DOHH2 (cell line): ENCODE measurements around the gene TMTC2.

Experiments used
- H3F3A ChIP-seq: fragments of 200-600 bp; sonication (generic), shearing (Covaris generic); 2 replicates; pipeline ENCODE4 v1.6.0; 2016; ENCODE audit warnings: antibody characterized with exemption, mild to moderate bottlenecking; ENCODE audit not compliant: control insufficient read depth, insufficient read depth
- H3K27ac ChIP-seq: fragments of 200-600 bp; sonication (generic); 2 replicates; pipeline ENCODE4 v1.5.1; 2014; ENCODE audit warnings: low read depth, mild to moderate bottlenecking, low read length, moderate library complexity
- H3K27me3 ChIP-seq: fragments of 200-600 bp; sonication (generic); 2 replicates; pipeline ENCODE4 v1.6.1; 2014; ENCODE audit warnings: mild to moderate bottlenecking, low read length, mixed read lengths; ENCODE audit not compliant: control insufficient read depth
- H3K36me3 ChIP-seq: fragments of 200-600 bp; sonication (generic); 2 replicates; pipeline ENCODE4 v1.6.1; 2014; ENCODE audit warnings: mild to moderate bottlenecking, low read length, moderate library complexity, mixed read lengths; ENCODE audit not compliant: control insufficient read depth
- H3K4me1 ChIP-seq: fragments of 200-600 bp; sonication (generic); 2 replicates; pipeline ENCODE4 v1.6.1; 2014; ENCODE audit warnings: mild to moderate bottlenecking, low read length, mixed read lengths; ENCODE audit not compliant: control insufficient read depth
- H3K4me2 ChIP-seq: fragments of 200-600 bp; sonication (generic); 2 replicates; pipeline ENCODE4 v1.6.0; 2014; ENCODE audit warnings: mild to moderate bottlenecking, low read length, moderate library complexity
- H3K4me3 ChIP-seq: fragments of 200-600 bp; sonication (generic); 2 replicates; pipeline ENCODE4 v1.5.1; 2014; ENCODE audit warnings: mild to moderate bottlenecking, low read length, mixed read lengths
- H3K79me2 ChIP-seq: fragments of 200-600 bp; sonication (generic); 2 replicates; pipeline ENCODE4 v1.6.1; 2014; ENCODE audit warnings: mild to moderate bottlenecking, low read length, mixed read lengths; ENCODE audit not compliant: control insufficient read depth
- H3K9me2 ChIP-seq: fragments of 200-600 bp; sonication (generic); replicated peaks from 2 replicates; pipeline ENCODE4 v1.6.1; 2014; ENCODE audit warnings: mild to moderate bottlenecking, low read length, mixed read lengths; ENCODE audit not compliant: control insufficient read depth
- H3K9me3 ChIP-seq: fragments of 200-600 bp; sonication (generic); 2 replicates; pipeline ENCODE4 v1.6.1; 2014; ENCODE audit warnings: antibody characterized with exemption, low read length, mixed read lengths; ENCODE audit not compliant: control insufficient read depth, insufficient read depth
- H4K20me1 ChIP-seq: fragments of 200-600 bp; sonication (generic); 2 replicates; pipeline ENCODE4 v1.6.0; 2014; ENCODE audit warnings: low read depth, mild to moderate bottlenecking, antibody characterized with exemption, low read length, moderate library complexity; ENCODE audit not compliant: control insufficient read depth, insufficient read depth
- EZH2phosphoT487 ChIP-seq: fragments of 200-600 bp; sonication (generic); IDR thresholded peaks from 2 replicates; pipeline ENCODE4 v1.6.1; 2017; ENCODE audit warnings: borderline replicate concordance, mild to moderate bottlenecking, antibody characterized with exemption, low read length, moderate library complexity, mixed read lengths
- TF ChIP-seq, protein P1 (sequence below): fragments of 200-600 bp; sonication (generic); IDR thresholded peaks from one replicate; pipeline ENCODE4 v1.5.1; 2014; ENCODE audit warnings: antibody characterized with exemption, mild to moderate bottlenecking, low read depth, low read length; ENCODE audit not compliant: poor library complexity, severe bottlenecking

Gene TMTC2

DNA sequence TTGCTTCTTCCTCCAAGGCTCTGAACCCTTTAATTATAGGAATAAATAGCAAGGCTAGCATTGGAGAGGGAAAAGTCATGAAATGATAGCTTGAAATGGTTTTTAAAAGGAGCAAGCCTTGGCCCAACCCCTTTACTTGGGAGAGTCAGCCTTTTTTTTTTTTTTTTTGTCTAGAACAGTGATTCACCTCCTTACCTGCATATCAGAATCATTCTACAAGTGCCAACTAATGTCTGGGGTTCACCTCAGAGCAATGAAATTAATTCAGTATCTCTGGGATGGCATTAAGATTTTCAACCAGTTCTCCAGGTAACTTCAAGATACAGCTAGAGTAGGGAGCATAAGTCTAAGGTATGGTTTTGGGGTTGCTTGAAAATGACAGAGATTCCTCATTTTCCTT is 41.3 kb upstream of the TMTC2 start:
- Histone ChIP-seq H3F3A (no peaks in the 10 kb centered on the region), H3K4me2 (no peak overlapping the region), H4K20me1 (no peaks in the 10 kb centered on the region), H3K4me1 (peaks cover 9% of the 10 kb centered on the region), H3K9me2 (no peaks in the 10 kb centered on the region), H3K4me3 (no peak overlapping the region), H3K9me3 (no peaks in the 10 kb centered on the region), H3K27me3 (no peaks in the 10 kb centered on the region), H3K36me3 (no peaks in the 10 kb centered on the region), H3K27ac (no peak overlapping the region), H3K79me2 (no peaks in the 10 kb centered on the region)
- TF ChIP-seq, protein P1, sequence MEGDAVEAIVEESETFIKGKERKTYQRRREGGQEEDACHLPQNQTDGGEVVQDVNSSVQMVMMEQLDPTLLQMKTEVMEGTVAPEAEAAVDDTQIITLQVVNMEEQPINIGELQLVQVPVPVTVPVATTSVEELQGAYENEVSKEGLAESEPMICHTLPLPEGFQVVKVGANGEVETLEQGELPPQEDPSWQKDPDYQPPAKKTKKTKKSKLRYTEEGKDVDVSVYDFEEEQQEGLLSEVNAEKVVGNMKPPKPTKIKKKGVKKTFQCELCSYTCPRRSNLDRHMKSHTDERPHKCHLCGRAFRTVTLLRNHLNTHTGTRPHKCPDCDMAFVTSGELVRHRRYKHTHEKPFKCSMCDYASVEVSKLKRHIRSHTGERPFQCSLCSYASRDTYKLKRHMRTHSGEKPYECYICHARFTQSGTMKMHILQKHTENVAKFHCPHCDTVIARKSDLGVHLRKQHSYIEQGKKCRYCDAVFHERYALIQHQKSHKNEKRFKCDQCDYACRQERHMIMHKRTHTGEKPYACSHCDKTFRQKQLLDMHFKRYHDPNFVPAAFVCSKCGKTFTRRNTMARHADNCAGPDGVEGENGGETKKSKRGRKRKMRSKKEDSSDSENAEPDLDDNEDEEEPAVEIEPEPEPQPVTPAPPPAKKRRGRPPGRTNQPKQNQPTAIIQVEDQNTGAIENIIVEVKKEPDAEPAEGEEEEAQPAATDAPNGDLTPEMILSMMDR: no peak
- no peak for TF ChIP-seq EZH2phosphoT487

DNA sequence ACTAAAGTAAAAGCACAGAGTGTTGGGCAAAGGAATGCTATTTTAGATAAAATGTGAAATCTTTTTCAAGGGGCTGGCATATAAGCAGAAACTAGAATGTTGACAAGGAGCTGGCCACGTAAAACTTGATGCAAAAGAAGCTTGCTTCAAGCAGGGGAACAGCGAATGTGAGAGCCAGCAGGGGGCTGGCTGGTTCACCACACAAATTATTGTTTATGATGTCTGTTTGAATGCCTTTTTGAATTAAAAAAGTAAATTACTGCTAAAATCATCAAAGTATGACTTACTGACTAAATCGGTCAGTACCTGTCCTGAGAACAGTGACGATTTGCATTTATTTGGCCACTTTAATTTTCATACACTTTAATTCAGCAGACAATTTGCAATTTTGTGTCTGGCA is 38.9 kb upstream of the TMTC2 start:
- H3K4me1 ChIP-seq: peaks cover 9% of the 10 kb centered on the region
- no peaks in the 10 kb centered on the region for H3F3A ChIP-seq
- no peak overlapping the region for H3K27ac ChIP-seq
- H3K4me3 ChIP-seq: no peak overlapping the region
- no peaks in the 10 kb centered on the region for H4K20me1 ChIP-seq
- no peaks in the 10 kb centered on the region for H3K9me2 ChIP-seq
- H3K9me3 ChIP-seq: no peaks in the 10 kb centered on the region
- TF ChIP-seq EZH2phosphoT487: no peak
- TF ChIP-seq, protein P1: no peak
- H3K4me2 ChIP-seq: no peak overlapping the region; the same call in 1 of the 2 replicates
- no peaks in the 10 kb centered on the region for H3K79me2 ChIP-seq
- H3K36me3 ChIP-seq: no peaks in the 10 kb centered on the region
- H3K27me3 ChIP-seq: no peaks in the 10 kb centered on the region

DNA sequence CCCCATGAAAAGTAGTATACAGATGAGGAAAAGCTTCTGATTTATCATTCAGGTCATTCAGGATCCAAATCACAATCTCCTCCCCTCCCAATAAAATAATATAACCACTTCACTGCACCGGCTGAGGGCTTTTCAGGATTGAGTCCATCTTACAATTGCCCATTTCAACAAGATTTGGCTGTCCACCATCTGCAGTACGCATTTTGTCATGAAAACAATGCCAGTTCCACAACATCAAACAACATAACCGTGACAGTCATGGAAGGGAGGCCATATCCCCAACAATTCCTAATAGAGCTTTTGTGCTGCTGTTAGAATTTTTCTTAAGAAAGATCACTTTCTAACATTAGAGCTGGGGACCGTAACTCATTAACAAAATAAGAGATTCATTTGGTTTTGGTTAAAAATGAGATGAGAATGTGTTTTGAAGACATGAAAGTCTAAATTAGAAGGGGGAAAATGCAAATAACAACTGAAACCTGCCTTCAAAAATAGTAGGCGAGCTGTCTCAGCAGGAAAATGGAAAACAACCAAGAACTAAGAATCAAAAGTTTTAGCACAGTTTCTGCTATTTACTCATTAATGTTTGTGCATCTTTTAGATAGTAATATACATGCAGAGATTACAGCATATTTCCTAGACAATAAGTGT is 38.3 kb upstream of the TMTC2 start:
- peak overlapping the region; percentile 22 for H3K4me2 ChIP-seq
- H3K9me3 ChIP-seq: no peaks in the 10 kb centered on the region
- H3K4me3 ChIP-seq: no peak overlapping the region
- TF ChIP-seq EZH2phosphoT487: no peak
- TF ChIP-seq, protein P1: no peak
- H3K36me3 ChIP-seq: no peaks in the 10 kb centered on the region
- no peak overlapping the region for H3K27ac ChIP-seq
- H3K27me3 ChIP-seq: no peaks in the 10 kb centered on the region
- no peaks in the 10 kb centered on the region for H4K20me1 ChIP-seq
- no peaks in the 10 kb centered on the region for H3K9me2 ChIP-seq
- H3F3A ChIP-seq: no peaks in the 10 kb centered on the region
- peaks cover 9% of the 10 kb centered on the region for H3K4me1 ChIP-seq
- no peaks in the 10 kb centered on the region for H3K79me2 ChIP-seq
